ENCODE measurements around the gene LRRN1.

Gene LRRN1

GRCh38 chr3:3799173-3800079, at the start of gene LRRN1:
Gene LRRN1 (plus strand): TSS chr3:3799431. CDS start chr3:3844642, 45,211 bp downstream.
- DNase-seq = no peak

GRCh38 chr3:3753416-3753815, 45.8 kb upstream of the LRRN1 start:
- DNase-seq = no peak

- DNase-seq = no peak
Measured at GRCh38 chr3:3765661-3766060, 33.6 kb upstream of the LRRN1 start.

- DNase-seq = no peak
Measured at GRCh38 chr3:3766140-3766539, 33.1 kb upstream of the LRRN1 start.

- no peak for DNase-seq
Measured at GRCh38 chr3:3771094-3771493, 28.1 kb upstream of the LRRN1 start.

- no peak for DNase-seq
Measured at GRCh38 chr3:3771567-3771966, 27.7 kb upstream of the LRRN1 start.

GRCh38 chr3:3772338-3772737, 26.9 kb upstream of the LRRN1 start:
- DNase-seq = no peak

- no peak for DNase-seq
Measured at GRCh38 chr3:3772920-3773319, 26.3 kb upstream of the LRRN1 start.

GRCh38 chr3:3776607-3777006, 22.6 kb upstream of the LRRN1 start:
- no peak for DNase-seq

GRCh38 chr3:3778216-3778615, 21.0 kb upstream of the LRRN1 start:
- DNase-seq = no peak

GRCh38 chr3:3778641-3779270, 20.5 kb upstream of the LRRN1 start:
- no peak for DNase-seq

GRCh38 chr3:3782457-3782856, 16.8 kb upstream of the LRRN1 start:
- DNase-seq = no peak

GRCh38 chr3:3783210-3783609, 16.0 kb upstream of the LRRN1 start:
- no peak for DNase-seq

- DNase-seq = no peak
Measured at GRCh38 chr3:3783696-3784095, 15.5 kb upstream of the LRRN1 start.

GRCh38 chr3:3792391-3792790, 6.8 kb upstream of the LRRN1 start:
- DNase-seq = no peak

GRCh38 chr3:3798631-3799113, 559 bp upstream of the LRRN1 start:
- DNase-seq = no peak

- no peak for DNase-seq
Measured at GRCh38 chr3:3800080-3800455, 837 bp downstream of the LRRN1 start.

GRCh38 chr3:3800685-3801493, 1.7 kb downstream of the LRRN1 start:
- DNase-seq = no peak

GRCh38 chr3:3801494-3801841, 2.2 kb downstream of the LRRN1 start:
- no peak for DNase-seq

GRCh38 chr3:3802046-3802445, 2.8 kb downstream of the LRRN1 start:
- DNase-seq = no peak

- DNase-seq = no peak
Measured at GRCh38 chr3:3804560-3804959, 5.3 kb downstream of the LRRN1 start.

- no peak for DNase-seq
Measured at GRCh38 chr3:3806092-3806491, 6.9 kb downstream of the LRRN1 start.

- no peak for DNase-seq
Measured at GRCh38 chr3:3806856-3807255, 7.6 kb downstream of the LRRN1 start.

- DNase-seq = no peak
Measured at GRCh38 chr3:3813013-3813412, 13.8 kb downstream of the LRRN1 start.
